GM21367 (cell line): ENCODE data around the gene CYP4V2.
"Not testable (repeated sequence)": the region's sequence is repeated elsewhere in the genome, so short reads cannot be mapped to it uniquely, and the experiment has no call there.

Source experiments
- ATAC-seq: cut with Tn5 transposase; IDR thresholded peaks from one replicate; pipeline ENCODE4 v1.9.1; 2021; ENCODE audit not compliant: unreplicated experiment

CYP4V2 gene

GRCh38 chr4:186227744-186228513 lies 36.6 kb downstream of the CYP4V2 start:
- no peak for ATAC-seq

- no peak for ATAC-seq
These were observed 37.1 kb downstream of the CYP4V2 start for GRCh38 chr4:186228514-186228894.

- ATAC-seq: no peak
These were observed 43.0 kb downstream of the CYP4V2 start for GRCh38 chr4:186234367-186234766.

- no peak for ATAC-seq
These were observed 44.8 kb downstream of the CYP4V2 start for GRCh38 chr4:186236126-186236525.

- ATAC-seq: no peak
These were observed 49.1 kb downstream of the CYP4V2 start for GRCh38 chr4:186240452-186240847.

- no peak for ATAC-seq
These were observed 49.6 kb downstream of the CYP4V2 start for GRCh38 chr4:186240848-186241491.

GRCh38 chr4:186241616-186242015 lies 50.2 kb downstream of the CYP4V2 start:
- ATAC-seq: no peak

GRCh38 chr4:186242031-186242430 lies 50.7 kb downstream of the CYP4V2 start:
- not testable (repeated sequence) for ATAC-seq

- no peak for ATAC-seq
These were observed 52.0 kb downstream of the CYP4V2 start for GRCh38 chr4:186243331-186243730.

- no peak for ATAC-seq
These were observed 53.5 kb downstream of the CYP4V2 start for GRCh38 chr4:186244835-186245234.

- ATAC-seq: not testable (repeated sequence)
These were observed 55.8 kb downstream of the CYP4V2 start for GRCh38 chr4:186247062-186247752.

GRCh38 chr4:186248643-186249042 lies 57.3 kb downstream of the CYP4V2 start:
- ATAC-seq: no peak

GRCh38 chr4:186249785-186250754 lies 58.7 kb downstream of the CYP4V2 start:
- no peak for ATAC-seq

- ATAC-seq: no peak
These were observed 59.4 kb downstream of the CYP4V2 start for GRCh38 chr4:186250760-186251159.

- no peak for ATAC-seq
These were observed 63.8 kb downstream of the CYP4V2 start for GRCh38 chr4:186255122-186255521.

- no peak for ATAC-seq
These were observed 66.9 kb downstream of the CYP4V2 start for GRCh38 chr4:186258216-186258811.

- ATAC-seq: no peak
These were observed 68.7 kb downstream of the CYP4V2 start for GRCh38 chr4:186260117-186260503.
